GM21786 (cell line): ENCODE results near the gene PAX7.

Experiments used
- ATAC-seq: cut with Tn5 transposase; IDR thresholded peaks from one replicate; pipeline ENCODE4 v1.9.1; 2021; ENCODE audit not compliant: unreplicated experiment

PAX7 gene

DNA sequence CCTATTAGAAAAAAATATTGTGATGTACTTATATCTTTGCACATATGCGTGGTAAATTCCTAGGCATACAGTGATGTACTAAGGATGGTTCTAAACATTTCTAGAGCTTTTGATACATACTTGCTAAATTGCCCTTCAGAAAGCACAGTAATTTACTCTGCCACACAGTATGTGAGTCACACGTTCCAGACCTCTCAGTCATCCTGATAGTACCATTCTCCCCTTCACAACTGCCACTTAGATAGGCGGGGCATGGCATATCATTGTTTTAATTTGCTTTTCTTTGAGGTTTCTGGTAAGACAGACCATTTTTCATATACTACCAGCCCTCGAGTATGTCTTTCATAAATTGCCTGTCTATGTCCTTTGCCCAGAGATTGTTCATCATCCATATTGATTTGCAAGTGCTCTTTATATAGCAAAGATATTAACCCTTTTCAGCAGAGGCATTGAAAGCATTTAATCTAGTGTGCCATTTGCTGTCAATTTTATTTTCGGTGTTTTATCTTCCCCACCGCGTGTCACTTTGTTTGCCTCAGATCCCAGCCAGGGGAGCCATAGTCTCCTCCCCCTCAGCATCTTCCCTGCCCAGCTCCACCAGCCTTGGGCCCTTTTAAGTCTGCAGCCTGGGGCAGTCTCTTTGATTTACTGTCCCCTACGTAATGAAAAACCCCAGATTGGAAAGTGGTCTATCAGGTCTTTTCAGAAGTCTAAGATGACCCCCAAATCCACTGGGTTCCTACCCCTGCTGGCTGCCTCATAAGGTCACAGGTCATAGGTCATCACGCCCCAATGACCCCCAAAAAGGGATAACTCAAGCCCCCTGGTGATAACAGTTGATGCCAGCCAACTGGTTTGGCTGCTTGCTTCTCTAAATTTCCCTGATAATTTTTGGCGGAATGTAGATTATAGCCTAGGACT, 11.8 kb upstream of the PAX7 start:
- no peak for ATAC-seq

DNA sequence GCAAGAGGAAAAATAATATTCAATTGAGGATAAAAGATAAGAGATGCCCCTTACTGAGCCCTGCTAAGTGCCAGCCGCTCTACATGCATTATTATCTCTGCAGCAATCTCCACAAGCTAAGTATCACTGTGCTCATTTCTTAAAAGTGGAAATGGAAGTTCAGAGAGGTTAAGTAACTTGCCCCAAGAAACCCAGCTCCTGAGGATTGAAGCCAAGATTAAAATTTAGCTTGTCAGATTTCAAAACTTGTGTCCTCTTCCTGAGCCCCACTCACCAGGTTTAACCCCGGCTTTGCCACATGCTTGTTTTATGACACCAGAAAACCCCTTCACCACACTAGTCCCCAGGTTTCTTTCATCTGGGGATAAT, 11.2 kb upstream of the PAX7 start:
- ATAC-seq = no peak

DNA sequence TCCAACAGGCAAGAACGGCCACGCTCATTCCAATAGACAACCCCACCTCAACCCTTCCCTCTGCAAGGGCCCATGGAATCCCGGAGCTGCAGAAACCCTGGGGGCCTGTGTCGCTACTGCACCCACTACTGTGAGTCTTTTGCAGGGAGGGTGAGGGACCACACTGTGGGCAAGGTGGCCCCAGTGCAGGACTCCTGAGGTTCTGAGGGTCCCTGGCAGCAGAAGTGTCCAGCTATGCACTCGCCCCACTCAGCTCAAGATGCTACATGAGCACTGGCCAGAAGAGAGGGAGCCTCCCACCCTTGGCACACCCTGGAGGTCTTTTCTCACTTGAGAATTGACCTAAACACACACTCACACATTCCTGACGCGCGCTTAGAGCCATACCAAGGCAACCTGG, 2.1 kb upstream of the PAX7 start:
- ATAC-seq = no peak

DNA sequence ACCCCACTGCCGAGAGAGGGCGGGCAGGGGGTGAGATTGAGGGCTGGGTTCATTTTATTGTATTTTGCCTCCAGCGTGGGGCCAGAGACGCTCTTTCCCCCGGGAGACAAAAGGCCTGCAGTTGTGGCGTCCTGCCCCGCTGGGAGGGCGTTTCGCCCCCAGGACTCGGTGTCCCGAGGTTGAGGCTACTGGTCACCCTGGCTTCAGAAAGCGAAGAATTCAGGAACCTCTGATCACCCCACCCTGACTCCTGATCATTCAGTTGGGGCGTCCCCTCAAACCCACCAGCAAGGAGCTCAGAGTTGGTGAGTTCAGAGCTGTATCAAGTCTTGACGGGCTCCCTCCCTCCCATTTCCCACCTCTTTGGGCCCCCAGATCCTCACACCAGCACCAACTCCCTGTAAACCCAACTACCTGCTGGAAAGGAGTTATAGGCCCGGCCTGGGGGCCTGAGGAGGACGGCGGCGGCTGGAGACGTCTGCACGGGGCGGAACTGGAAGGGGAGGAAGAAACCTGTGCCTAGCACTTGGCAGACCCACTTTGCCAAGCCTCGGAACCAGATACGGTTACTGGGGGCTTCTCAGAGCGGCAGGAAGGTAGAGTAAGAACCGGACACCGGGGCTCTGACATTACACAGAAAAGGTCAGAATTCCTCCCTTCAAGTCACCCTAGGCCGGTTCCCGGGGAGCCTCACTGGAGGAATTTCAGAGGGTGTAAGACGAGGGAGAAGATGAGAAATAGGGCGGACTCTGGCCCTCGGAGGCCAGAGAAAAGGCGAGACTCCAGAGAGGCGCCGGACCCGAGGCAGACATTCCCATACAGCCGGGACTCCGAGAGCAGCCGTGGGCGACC, 761 bp upstream of the PAX7 start:
- ATAC-seq = no peak

DNA sequence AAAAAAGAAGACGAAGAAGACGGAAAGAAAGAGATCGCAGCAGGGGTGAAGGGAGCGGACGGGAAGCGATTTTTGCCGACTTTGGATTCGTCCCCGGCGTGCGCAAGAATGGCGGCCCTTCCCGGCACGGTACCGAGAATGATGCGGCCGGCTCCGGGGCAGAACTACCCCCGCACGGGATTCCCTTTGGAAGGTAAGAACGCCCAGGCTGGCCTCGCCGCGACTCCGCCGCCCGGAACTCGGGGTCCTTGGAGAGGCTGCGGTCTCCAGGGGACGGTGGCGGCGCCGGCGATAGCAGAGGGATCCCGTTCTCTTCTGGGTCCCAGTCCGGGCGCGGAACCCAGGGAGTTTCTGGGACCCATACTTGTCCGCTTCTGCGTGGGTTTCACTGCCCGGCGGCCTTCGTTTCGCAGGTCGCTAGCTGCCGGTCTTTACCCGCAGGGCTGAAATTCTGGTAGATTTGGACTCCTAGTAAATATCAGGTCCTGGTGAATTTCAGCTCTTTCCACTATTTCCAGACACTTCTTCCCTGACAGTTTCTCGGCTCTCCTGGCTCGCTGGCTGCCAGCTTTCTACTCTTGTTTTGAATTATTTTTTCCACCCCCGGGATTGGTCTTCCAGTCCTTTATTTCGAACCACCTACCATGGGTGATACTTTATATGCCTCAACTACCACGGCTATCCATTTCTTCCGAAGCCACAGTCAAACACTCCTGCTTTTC, 1.0 kb downstream of the PAX7 start:
- ATAC-seq = no peak

DNA sequence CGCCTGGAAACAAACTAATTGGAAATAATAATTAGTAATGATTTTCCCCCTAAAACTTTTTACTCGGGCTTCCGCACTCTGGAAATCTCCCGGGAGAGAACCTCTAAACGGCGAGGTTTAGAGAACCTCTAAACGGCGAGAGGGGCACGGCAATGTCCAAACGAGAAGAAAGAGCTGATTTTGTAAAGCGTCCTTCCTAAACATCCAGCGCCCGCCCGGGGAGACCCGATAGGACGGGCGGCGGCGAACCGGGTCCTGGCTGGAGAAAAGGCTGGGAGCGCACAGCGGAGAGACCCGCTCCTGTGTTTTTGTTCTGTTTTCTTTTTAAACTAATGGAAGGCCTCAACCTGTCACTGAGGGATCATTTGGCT, 1.6 kb downstream of the PAX7 start:
- ATAC-seq = no peak

DNA sequence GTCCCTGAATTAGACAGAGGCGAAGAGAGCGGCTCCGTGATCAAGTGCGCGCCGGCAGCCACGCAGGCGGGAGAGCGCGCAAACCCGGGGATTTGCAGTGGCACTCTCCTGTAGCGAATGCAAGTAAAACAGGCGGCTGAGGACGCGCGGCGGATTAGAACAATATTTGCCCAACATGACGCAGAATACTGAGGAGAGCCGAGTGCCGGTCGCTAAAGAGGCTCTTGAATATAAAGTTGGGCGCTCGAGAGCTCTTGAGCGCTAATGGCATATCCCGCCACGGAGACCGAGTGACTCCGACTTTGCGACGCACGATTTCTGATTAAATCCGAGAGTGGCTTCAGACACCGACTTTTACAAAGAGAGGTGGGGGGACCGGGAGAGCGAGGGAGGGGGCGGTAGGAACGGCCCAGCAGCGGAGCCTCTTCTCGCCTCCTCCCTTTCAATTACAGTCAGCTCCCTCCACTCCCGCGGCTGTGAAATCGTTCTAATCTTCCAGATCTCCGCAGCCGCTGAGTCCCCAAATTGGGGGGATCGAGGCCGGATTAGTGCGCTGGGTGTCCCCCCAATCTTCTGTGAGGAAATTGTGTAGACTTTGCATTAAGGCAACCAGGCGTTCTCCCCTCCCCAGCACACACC, 2.3 kb downstream of the PAX7 start:
- ATAC-seq = no peak

DNA sequence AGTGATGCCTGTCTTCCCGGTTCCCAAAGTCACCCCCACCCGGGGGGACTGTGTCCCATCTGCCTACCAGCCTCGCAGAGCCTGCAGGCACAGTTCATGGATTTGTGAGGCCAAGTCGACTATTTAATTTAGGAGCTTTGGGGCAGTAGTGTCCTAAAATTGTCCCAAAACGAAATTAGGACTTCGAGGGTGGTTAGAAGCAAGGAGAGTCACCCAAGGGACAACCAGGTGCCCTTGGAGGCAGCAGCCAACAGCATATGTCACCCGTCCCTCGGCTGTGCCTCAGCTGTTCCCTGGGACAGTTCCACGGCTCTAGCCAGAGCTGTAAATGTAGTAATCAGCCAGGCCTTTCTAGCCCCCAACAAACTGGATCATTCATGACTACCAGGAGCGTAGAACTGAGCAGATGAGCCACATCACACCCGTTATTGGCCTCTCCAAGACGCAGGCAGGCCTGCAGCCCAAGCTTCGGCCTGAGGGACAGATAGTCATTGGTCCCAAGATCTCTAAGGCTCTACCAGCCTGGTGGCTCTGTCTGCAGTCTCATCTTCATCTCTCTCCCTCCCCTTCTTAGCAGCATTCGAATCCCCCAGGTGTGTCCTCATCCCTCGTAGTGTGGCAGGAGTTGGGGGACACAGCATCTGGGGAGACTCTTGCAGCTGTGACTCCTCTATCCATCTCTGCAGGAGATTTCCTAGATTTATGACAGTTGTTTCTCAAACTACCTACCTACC, 2.9 kb downstream of the PAX7 start:
- no peak for ATAC-seq

DNA sequence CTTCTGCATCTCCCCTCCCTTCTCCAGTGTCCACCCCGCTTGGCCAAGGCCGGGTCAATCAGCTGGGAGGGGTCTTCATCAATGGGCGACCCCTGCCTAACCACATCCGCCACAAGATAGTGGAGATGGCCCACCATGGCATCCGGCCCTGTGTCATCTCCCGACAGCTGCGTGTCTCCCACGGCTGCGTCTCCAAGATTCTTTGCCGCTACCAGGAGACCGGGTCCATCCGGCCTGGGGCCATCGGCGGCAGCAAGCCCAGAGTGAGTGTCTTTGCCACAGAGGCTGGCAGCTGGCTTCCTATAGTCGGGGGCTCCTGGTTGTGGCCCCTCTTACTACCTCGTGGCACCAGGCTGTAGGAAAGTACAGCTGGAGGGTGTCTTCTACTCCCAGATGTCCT, 3.6 kb downstream of the PAX7 start:
- ATAC-seq = no peak

DNA sequence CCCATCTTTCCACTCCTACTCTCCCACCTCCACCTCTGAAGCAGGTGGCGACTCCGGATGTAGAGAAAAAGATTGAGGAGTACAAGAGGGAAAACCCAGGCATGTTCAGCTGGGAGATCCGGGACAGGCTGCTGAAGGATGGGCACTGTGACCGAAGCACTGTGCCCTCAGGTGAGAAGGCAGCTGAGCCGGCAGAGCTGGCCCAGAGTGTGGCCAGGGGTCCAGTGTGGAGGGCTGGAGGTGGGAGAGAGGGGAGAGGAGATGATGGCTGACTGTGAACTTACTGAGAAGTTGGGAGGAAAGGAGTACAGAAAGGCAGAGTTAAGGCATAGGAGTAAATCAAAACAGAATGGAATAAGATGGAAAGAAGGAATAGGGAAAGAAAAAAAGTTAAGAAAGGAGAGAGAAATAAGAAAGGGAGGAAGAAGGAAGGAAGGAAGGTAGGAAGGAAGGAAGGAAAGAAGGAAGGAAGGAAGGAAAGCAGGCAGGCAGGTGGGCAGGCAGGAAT, 4.5 kb downstream of the PAX7 start:
- ATAC-seq = no peak

DNA sequence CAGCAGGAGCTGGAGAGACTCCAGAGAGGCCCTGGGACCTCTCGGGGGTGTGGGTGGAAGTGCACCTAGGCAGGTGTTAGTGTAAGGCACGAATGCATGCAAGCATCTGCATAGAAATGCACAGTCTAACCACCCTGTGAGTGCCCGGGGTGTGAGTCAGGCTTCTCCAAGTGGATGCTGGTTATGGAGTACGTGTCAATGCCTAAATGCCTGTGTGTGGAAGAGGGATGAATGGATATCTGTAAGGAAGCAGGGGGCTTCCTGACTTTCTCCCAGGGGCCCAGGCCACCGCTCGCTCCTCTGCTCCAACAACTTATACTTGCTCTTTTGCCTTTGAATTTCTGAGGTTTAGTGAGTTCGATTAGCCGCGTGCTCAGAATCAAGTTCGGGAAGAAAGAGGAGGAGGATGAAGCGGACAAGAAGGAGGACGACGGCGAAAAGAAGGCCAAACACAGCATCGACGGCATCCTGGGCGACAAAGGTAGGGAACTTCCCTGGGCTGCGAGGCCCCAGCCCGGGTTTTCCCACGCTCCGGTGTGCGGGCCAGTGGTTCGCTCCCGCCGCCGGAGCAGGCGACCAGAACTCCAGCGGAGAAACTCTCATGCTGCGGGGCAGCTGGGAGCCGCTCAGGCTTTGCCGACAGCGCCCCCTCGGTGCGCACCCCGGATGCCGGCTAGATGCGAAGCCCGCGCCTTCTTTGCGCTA, 5.4 kb downstream of the PAX7 start:
- no peak for ATAC-seq

DNA sequence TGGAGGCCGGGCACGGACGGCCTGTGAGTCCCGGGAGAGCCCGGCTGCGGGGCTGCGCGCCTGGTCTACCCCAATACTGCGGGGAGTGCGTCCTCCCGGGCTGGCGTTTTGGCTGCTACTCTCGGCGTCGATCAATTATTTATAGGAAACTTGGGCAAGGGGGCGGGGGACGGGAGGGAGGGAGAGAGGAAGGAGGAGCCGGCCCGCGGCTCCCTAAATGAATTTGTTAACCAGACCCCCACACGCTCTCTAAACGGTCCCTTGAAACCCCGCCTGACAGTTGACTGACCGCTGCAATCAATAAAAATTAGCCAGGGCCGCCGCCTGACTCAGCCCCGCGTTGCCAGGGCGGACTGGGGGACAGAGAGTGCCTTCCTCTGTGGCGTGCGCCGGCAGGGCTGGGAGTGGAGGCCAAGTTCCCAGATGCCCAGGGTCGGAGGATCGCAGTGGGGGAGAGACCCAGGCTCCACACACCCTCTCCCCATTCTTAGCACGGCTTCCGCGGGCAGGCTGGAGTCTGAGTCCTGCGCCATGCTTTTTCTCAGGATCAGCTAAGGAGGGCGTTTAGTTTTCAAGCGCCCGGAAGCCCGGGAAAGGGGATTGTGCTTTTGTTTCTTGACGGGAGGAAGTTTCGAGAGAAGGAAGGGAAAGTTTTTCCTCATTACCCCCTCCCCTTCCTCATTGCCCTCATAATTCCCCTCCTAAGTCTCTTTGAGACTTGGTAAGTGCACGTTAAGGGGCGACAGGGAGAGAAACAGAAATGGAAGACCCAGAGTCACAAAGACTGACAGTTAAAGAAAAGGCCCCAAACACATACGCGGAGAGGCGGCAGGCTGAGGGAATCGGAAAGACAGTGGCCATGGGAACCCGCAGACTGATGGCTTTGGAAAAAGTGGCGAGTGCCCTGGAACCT, 6.2 kb downstream of the PAX7 start:
- no peak for ATAC-seq

DNA sequence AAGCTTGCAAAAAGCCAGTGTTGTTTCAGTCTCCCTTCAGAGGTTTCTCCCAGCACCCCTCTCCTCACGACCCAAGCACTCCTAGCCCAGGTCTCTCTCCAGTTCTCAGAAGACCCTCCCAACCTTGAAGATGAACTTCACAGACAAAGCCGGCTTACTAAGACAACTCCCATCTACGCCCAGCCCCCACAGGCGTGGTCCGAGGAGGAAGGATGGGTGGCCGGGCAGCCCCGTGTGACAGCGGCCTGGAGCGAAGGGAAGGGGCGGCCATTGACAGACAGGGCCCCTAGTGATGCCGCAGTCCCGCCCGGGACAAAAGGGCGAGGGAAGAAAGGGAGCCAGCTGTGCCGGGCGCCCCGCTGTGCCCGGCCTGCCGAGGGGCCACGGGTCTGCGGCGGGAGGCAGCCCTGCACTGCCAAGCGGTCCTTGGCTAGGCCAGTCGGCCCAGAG, 6.9 kb downstream of the PAX7 start:
- no peak for ATAC-seq

DNA sequence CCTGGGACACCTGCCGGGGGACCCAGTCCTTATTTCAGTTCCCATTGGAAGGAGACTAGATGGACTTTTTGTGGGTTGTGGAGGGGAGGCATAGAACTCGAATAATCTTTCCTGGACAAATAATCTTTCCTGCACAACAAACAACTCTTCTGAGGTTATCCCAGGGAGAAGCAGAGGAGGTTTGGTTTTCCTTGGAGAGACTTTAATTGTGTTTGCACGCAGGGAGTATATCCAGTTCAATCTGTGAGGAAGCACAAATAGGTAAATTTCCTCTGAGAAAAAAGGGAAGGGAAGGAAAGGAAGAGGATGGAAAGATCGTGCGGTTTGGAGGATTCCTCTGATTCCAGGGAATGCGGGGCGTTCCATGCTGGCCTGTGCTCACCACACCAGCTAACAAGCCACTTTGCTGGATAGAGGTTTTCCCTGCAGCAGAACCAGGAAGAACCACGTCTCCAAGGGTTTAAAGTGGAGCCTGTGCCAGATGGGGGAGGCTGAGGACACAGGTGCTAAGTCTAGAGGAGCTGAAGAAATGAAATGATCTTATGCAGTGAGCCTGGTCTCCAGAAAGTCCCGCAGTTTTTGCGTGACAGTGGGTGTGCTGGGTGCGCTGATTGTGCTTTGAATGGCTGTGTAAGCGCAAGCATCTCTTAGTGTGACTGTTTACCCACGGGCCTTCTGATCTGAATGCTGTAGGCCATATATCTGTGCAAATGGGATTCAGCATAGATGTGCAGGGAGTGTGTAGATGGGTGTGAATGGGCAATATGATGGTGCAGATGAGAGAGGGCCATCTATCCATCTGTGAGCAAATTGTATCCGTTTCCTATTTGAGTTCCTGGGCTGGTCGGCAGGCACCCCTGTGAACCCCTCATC, 7.6 kb downstream of the PAX7 start:
- ATAC-seq = no peak

DNA sequence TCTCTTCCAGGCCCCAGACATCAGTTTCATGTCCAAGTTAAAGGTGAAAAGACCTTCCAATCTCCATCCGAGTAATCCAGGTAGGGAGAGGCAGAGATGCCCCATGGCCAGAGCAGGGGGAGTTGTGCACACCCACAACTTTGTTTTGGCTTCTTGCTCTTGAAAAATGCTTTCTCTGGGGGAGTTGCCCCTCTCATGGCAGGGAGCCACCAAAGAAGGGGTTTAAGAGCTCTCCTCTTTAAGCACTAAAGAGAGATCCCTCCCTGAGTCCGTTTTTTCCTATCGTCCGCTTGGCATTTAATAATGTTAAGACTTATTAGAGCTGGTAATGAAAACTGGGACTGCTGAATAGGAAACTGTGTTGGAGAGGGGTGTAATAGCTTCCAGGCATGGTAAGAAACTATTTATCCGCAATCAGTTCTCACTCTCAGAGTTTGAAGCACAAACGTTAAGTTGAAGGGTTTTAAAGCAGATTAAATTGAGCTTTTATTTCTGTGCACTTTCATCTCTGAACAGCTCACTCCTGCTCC, 8.3 kb downstream of the PAX7 start:
- no peak for ATAC-seq

DNA sequence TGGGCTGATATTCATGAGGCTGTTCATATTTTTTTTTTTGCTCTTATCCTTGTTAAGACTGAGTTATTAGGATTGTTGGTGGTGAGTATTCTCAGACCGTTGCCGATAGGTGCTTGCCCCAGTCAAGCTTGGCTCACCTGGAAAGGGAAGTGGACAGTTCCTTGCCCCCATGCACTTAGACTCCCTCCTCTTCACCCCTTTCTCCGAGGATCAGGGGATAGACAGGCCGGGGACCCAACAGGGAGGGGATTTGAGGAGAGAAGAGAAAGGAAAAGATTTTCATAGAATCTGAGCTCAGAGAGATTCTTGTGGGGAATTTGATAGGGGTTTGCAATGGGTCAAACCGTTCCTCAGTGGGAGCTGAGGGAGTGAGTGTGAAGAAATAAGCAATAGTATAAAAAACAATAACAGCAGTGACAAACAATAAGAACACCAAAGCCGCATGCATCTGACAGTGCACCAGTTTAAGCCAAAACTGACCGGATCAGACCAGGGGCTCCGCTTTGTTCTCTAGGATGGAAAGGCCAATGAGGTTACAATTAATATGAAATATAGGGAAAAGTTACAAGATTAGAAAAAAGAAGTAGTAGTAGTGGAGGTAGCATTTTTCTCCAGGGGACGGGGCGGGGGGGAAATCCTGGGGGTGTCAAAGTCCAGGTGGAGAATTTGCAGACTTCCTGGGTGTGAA, 8.9 kb downstream of the PAX7 start:
- ATAC-seq = no peak
